GM23248 (cell line): ENCODE data around the gene RPS6KC1.

Source experiments
- EZH2 ChIP-seq: fragments of 200-600 bp; sonication (generic); IDR thresholded peaks from 2 replicates; pipeline ENCODE4 v1.6.1; 2018; ENCODE audit warnings: antibody characterized with exemption, mild to moderate bottlenecking; ENCODE audit not compliant: insufficient read depth, poor library complexity, severe bottlenecking
- EZH2phosphoT487 ChIP-seq: fragments of 200-600 bp; sonication (generic); IDR thresholded peaks from 2 replicates; pipeline ENCODE4 v1.6.1; 2018; ENCODE audit warnings: antibody characterized with exemption, moderate library complexity, mild to moderate bottlenecking, low read depth; ENCODE audit not compliant: insufficient read depth

DNA sequence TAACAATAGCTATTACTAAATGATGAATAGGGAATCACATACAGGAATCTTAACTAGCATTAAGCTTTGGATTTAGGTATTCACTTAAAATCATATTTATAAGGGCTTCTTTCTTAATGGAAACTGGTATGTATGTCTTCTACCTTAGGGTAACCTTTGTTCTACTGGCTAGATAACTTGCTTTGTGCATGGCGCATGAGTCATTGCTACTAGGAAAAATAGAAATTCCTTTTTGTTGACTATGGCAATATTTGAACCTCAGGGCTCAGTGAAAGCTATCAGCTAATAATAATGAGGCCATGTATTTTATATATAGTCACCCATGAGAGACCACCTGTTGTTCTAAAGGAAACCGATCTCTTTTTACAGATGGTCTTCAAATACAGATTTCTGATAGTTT, 72.5 kb downstream of the RPS6KC1 start:
- no peak for TF ChIP-seq EZH2
- TF ChIP-seq EZH2phosphoT487 = no peak
